Gastrocnemius medialis (tissue), 4 donors: ENCODE data around the gene PAK6. TPM values are rescaled to one million over a fixed set of nuclear protein-coding genes. Genes with fewer than 3 reads are reported as not detected.

Source experiments
- ATAC-seq, 2 donors: fragments of 150-250 bp; one replicate each; pipeline ENCODE4 v1.9.1; 2016
- DNase-seq, 2 donors: peaks; one replicate each; pipeline ENCODE4 v3.0.0-alpha.2; 2019
- H3K27ac ChIP-seq, 4 donors: fragments of 200-600 bp; sonication (generic); 1 replicate in 1 of 4; 2 replicates in 3 of 4; pipeline ENCODE4 v1.5.1; 2016 to 2018; ENCODE audit warnings: mild to moderate bottlenecking in 2 of 4, moderate library complexity in 1 of 4
- H3K27me3 ChIP-seq, 3 donors: fragments of 200-600 bp; sonication (generic) in 2 of 3; 1 replicate in 1 of 3; 2 replicates in 2 of 3; pipeline versions ENCODE4 v1.5.1 to v1.6.0; 2016 to 2019; ENCODE audit warnings: mild to moderate bottlenecking in 1 of 3, moderate library complexity in 1 of 3
- H3K36me3 ChIP-seq, 2 donors: fragments of 200-600 bp; sonication (generic) in 1 of 2; one replicate each; pipeline ENCODE4 v1.5.1; 2017 to 2018
- H3K4me1 ChIP-seq, 2 donors: fragments of 200-600 bp; sonication (generic) in 1 of 2; one replicate each; pipeline ENCODE4 v1.5.1; 2016 to 2017; ENCODE audit warnings: mild to moderate bottlenecking in 2 of 2
- H3K4me3 ChIP-seq, 4 donors: fragments of 200-600 bp; sonication (generic) in 3 of 4; 1 replicate in 1 of 4; 2 replicates in 3 of 4; pipeline ENCODE4 v1.5.1; 2016 to 2019; ENCODE audit warnings: mild to moderate bottlenecking in 2 of 4
- H3K9me3 ChIP-seq, 3 donors: fragments of 200-600 bp; sonication (generic) in 2 of 3; 1 replicate in 1 of 3; 2 replicates in 2 of 3; pipeline ENCODE4 v1.5.1; 2016 to 2019
- POLR2A ChIP-seq, 2 donors: fragments of 450-650 bp; IDR thresholded peaks; one replicate each; pipeline ENCODE4 v1.6.1; 2017; ENCODE audit warnings: antibody characterized with exemption in 2 of 2, mild to moderate bottlenecking in 2 of 2, moderate library complexity in 2 of 2
- in situ Hi-C, 4 donors: fragments of 200-750 bp; cut with MboI; loops; one replicate each; pipeline versions ENCODE4 v1.15.0 to v1.8.0; 2017; ENCODE audit warnings: low sequenced_read_pairs in 4 of 4
- intact Hi-C: fragments of 100-400 bp; cut with DNase I; formaldehyde crosslinking; loops from one replicate; pipeline ENCODE4 v1.15.1; 2023; ENCODE audit warnings: low total_unique reads
- total RNA-seq, 4 donors: library from RNA; depleted of rRNA; stranded (reverse); fragments of >200 nt; gene quantifications; one replicate each; pipeline versions ENCODE4 v1.1.0 to v1.2.3, GENCODE V29; 2016
- TF ChIP-seq, protein P1 (sequence below), 5 experiments: fragments of 450-650 bp in 3 of 5; fragments of 200-600 bp in 2 of 5; sonication (generic) in 2 of 5; IDR thresholded peaks in 4 of 5; conservative IDR thresholded peaks in 1 of 5; 1 replicate in 4 of 5; 2 replicates in 1 of 5; pipeline ENCODE4 v1.5.1; 2016 to 2019; ENCODE audit warnings: antibody characterized with exemption in 5 of 5, mild to moderate bottlenecking in 3 of 5, moderate library complexity in 3 of 5

The PAK6 gene
- total RNA-seq, 4 donors from 2014 or later: 1.4 to 2.2 (median 1.5) TPM; not detected in 1

- intact Hi-C loops: no loop called here
- Histone ChIP-seq H3K4me1 (peaks cover 0 to 6% of the 10 kb centered on the region in 2 donors), H3K36me3 (no peaks in the 10 kb centered on the region), H3K4me3 (no peak overlapping the region), H3K9me3 (no peaks in the 10 kb centered on the region), H3K27me3 (peaks cover 0 to 14% (median 0%) of the 10 kb centered on the region in 3 donors), H3K27ac (no peak overlapping the region)
- in situ Hi-C loops: no loop called here
- no peak for TF ChIP-seq POLR2A (IDR thresholded peaks at IDR 0.05)
- TF ChIP-seq, protein P1, sequence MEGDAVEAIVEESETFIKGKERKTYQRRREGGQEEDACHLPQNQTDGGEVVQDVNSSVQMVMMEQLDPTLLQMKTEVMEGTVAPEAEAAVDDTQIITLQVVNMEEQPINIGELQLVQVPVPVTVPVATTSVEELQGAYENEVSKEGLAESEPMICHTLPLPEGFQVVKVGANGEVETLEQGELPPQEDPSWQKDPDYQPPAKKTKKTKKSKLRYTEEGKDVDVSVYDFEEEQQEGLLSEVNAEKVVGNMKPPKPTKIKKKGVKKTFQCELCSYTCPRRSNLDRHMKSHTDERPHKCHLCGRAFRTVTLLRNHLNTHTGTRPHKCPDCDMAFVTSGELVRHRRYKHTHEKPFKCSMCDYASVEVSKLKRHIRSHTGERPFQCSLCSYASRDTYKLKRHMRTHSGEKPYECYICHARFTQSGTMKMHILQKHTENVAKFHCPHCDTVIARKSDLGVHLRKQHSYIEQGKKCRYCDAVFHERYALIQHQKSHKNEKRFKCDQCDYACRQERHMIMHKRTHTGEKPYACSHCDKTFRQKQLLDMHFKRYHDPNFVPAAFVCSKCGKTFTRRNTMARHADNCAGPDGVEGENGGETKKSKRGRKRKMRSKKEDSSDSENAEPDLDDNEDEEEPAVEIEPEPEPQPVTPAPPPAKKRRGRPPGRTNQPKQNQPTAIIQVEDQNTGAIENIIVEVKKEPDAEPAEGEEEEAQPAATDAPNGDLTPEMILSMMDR (IDR thresholded peaks at IDR 0.05 in 4 of 5, conservative IDR thresholded peaks at IDR 0.05 in 1 of 5): no peak
- ATAC-seq (no peak), DNase-seq (no peak)
Observed at GRCh38 chr15:40295877-40296560, 57.2 kb downstream of the PAK6 start.

DNA sequence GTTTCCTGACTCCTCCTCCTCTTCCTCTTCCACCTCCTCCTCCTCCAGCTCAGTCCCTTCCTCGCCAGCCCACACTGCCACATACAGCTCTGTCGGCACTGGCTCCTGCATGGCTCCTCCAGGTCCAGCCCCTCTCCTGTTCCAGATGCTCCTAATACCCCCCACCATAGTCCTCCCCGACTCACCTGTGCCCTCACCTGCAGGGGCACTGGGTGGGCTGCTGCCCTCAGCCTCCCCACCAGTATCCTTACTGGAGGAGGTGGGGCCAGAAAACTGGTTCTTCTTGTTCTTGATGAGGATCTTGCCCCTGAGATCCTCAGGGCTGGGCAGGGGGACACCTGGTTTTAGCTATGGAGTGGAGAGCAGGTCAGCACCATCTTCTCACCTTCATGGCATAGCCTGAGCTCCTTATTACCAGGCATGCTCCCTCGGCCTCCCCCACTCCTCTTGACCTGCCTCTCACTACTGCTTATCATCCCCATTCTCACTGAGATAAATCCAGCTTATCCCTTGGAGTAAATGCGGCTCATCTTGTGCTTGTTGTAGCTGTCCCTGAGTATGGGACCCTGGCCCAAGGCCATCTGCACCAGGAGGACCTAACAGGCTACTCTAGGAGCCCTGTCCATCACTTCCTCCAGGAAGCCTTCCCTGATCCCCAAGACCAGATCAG, 57.8 kb downstream of the PAK6 start:
- in situ Hi-C loops: no loop called here
- Histone ChIP-seq H3K9me3 (no peaks in the 10 kb centered on the region), H3K4me1 (no peaks in the 10 kb centered on the region), H3K36me3 (no peaks in the 10 kb centered on the region), H3K27ac (no peak overlapping the region), H3K27me3 (peaks cover 0 to 8% (median 0%) of the 10 kb centered on the region in 3 donors), H3K4me3 (no peak overlapping the region)
- TF ChIP-seq, protein P1 (IDR thresholded peaks at IDR 0.05 in 4 of 5, conservative IDR thresholded peaks at IDR 0.05 in 1 of 5): no peak
- no peak for TF ChIP-seq POLR2A (IDR thresholded peaks at IDR 0.05)
- ATAC-seq (no peak), DNase-seq (no peak)
- intact Hi-C loops: no loop called here

- Histone ChIP-seq H3K9me3 (no peaks in the 10 kb centered on the region), H3K4me1 (no peaks in the 10 kb centered on the region), H3K4me3 (no peak overlapping the region), H3K27me3 (peaks cover 0 to 4% (median 0%) of the 10 kb centered on the region in 3 donors), H3K27ac (no peak overlapping the region), H3K36me3 (no peaks in the 10 kb centered on the region)
- DNase-seq (no peak), ATAC-seq (no peak)
- intact Hi-C loops (no loop called here), in situ Hi-C loops (no loop called here)
- TF ChIP-seq POLR2A (IDR thresholded peaks at IDR 0.05): no peak
- TF ChIP-seq, protein P1 (IDR thresholded peaks at IDR 0.05 in 4 of 5, conservative IDR thresholded peaks at IDR 0.05 in 1 of 5): no peak
Observed at GRCh38 chr15:40297356-40297755, 58.5 kb downstream of the PAK6 start.

GRCh38 chr15:40298216-40298935, 59.5 kb downstream of the PAK6 start:
- H3K27ac ChIP-seq: no peak overlapping the region
- peaks cover 0 to 4% (median 0%) of the 10 kb centered on the region in 3 donors for H3K27me3 ChIP-seq
- in situ Hi-C loops: no loop called here
- TF ChIP-seq POLR2A (IDR thresholded peaks at IDR 0.05): no peak
- TF ChIP-seq, protein P1 (IDR thresholded peaks at IDR 0.05 in 4 of 5, conservative IDR thresholded peaks at IDR 0.05 in 1 of 5): no peak
- H3K4me1 ChIP-seq: no peaks in the 10 kb centered on the region
- no peaks in the 10 kb centered on the region for H3K9me3 ChIP-seq
- ATAC-seq: no peak
- intact Hi-C loops: no loop called here
- H3K4me3 ChIP-seq: no peak overlapping the region
- DNase-seq: no peak
- no peaks in the 10 kb centered on the region for H3K36me3 ChIP-seq
